GM12891 (cell line): ENCODE data around the gene GPR152.

Source experiments
- POLR2A ChIP-seq: IDR thresholded peaks from 2 replicates; pipeline ENCODE4 v1.6.1; 2011; ENCODE audit warnings: low read depth, low read length, control low read depth
- POLR2AphosphoS5 ChIP-seq: IDR thresholded peaks from 2 replicates; pipeline ENCODE4 v1.6.1; 2011; ENCODE audit warnings: low read depth, low read length, control low read depth
- SPI1 ChIP-seq: IDR thresholded peaks from 2 replicates; pipeline ENCODE4 v1.6.1; 2011; ENCODE audit warnings: low read depth, low read length, control low read depth
- TAF1 ChIP-seq: IDR thresholded peaks from 2 replicates; pipeline ENCODE4 v1.6.1; 2011; ENCODE audit warnings: low read depth, low read length, control low read depth

DNA sequence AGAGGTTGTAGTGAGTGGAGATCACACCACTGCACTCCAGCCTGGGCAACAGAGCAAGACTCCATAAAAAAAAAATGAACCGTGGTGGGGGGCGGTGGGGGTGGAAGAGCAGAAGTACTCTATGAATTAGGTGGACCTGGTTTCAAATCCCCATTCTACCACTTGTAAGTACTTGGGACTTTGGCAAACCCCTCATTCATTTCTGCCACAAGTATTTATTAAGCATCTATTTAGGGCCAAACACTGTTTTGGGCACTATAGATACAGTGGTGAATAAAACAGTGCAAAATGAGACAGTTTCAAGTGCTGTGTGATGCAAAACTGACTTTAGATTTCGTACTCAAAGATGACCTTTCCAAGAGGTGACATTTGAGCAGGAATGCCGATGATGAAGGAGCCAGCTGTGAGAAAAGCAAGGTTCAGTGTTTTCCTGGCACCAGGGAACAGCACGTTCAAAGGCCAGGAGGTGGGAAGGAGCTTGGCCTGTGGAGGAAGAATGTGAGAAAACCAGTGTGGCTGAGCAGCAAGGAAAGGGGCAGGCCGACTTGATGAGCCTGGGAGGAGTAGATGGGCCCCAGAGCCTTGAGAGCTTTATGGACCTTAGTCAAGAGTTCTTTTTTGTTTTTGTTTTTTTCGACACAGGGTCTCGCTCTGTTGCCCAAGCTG, 17.9 kb upstream of the GPR152 start:
- TF ChIP-seq POLR2AphosphoS5 (no peak), POLR2A (no peak), TAF1 (no peak), SPI1 (peak; percentile 72)
